HG02973 (cell line): ENCODE data around the gene OLFM2.
"Not testable (repeated sequence)": the region's sequence is repeated elsewhere in the genome, so short reads cannot be mapped to it uniquely, and the experiment has no call there.

ENCODE experiments used
- ATAC-seq: cut with Tn5 transposase; IDR thresholded peaks from one replicate; pipeline ENCODE4 v1.9.1; 2021; ENCODE audit warnings: moderate library complexity; ENCODE audit not compliant: unreplicated experiment

The OLFM2 gene

DNA sequence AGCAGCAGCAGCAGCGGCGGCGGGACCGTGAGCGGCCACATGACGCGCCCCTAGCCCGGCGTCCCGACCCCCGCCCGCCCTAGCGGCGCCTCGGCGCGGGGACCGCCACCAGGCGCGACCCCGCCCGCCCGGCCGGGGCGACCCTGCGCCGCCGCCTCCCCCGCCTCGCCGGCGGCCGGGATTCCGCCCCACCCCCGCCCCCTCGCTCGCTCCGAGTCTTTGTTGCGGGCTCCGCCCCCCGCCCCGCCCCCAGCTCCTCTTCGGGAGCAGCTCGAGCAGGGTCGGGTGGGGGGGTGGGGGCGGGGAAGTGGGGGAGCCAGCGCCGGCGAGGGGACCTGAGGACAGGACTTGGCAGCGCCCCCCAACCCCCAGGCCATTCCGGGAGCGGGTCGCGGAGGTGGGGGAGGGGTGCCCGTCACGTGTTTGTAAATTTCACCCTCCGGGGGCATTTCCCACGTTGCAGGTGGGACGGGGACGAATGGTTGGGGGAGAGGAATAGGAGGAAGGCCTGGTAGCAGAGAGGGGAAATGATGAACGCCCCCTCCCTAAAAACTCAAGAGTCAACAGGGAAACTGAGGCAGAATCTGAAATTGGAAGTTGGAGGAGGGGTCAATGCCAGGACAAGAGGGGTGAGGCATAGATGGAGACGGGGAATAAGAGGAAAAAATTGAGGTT lies at the start of gene OLFM2:
Gene OLFM2, minus strand, starts transcription at position 190 of the 675 bp plus-strand sequence. Its CDS starts 149 bp downstream, at position 41.
- ATAC-seq = no peak

DNA sequence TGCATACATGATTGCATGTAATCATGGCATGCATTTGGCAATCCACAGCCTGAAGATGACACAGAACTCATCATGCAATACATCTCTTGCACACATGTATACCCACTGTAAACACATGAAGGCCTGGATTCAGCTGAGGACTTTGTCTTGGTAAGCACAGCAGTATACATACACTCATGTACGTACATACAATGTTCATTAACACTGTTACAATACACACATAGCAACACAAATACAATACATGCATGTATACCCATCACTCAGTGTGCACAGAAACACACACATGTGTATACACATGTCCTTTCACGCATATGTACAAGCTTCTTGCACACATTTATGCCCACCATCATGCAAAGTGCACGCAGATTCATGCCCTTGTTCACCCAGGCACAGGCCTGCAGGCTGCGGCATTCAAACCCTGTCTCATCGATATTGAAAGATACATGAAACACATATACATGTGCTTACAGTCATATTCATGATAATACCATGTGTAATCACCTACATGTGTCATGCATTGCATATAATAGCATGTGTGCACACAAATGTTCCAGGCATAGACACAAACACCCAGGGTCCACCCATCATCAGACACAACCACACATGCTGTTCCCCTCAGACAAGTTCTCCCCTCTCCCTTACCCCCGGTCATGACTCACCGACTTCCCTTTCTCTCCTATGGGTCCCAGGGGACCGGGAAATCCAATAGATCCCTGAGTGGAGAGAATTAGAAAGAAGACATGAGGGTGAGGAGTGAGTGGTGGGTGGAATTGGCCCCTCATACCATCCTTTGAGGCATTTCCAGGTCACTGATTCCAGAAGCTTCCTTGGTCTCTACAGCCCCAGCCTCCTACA lies 45.3 kb upstream of the OLFM2 start:
- no peak for ATAC-seq

DNA sequence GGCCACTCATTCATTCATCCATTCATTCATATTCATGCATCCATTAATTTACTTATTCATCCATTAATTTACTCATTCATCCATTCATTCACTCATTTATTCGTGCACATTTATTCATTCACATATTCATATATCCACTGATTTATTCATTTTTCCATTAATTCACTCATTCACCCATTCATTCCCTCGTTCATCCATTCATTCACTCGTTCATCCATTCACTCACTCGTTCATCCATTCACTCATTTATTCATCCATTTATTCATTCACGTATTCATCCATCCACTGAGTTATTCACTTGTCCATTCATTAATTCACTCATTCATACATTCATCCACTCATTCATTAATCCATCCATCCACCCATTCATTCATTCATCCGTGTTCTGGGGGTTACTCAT lies 35.8 kb upstream of the OLFM2 start:
- ATAC-seq = no peak

- ATAC-seq = no peak
Measured at GRCh38 chr19:9971166-9971897, 35.0 kb upstream of the OLFM2 start.

- no peak for ATAC-seq
Measured at GRCh38 chr19:9970481-9970880, 34.2 kb upstream of the OLFM2 start.

- ATAC-seq = no peak
Measured at GRCh38 chr19:9969688-9969975, 33.3 kb upstream of the OLFM2 start.

GRCh38 chr19:9968820-9969687 lies 32.7 kb upstream of the OLFM2 start:
- no peak for ATAC-seq

DNA sequence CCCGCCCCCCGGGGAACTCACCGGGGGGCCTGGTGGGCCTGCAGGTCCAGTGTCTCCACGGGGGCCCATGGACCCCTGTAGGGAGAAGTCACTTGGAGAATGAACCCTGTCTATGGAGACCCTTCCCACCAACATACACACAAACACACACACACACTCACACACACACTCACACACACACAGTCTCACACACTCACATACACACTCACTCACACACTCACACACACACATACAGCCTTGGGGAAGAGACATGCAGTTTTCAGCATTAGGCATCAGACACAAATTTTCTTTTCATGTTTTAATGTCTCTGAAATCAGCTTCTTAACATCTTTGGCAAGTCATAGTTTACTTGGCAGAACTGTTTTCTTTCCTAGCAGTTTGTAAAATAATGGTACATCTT lies 31.0 kb upstream of the OLFM2 start:
- ATAC-seq = no peak

DNA sequence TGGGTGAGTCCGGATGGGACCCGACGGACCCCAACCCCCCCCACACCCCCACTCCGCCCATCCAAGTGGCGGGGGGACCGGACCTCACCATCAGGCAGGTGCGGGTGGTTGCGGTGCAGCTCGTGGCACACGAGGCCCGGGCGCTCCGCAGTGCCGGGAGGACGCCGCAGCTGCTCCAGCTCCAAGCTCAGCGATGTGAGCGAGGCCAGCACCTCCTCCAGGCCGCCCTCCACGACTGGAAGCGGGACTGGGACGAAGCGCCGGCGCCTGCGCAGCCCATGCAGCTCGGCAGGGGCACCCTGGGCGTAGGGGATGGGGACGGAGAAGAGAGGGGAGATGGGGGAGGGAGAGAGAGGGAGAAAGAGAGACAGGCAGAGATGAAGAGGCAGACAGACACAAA lies 30.1 kb upstream of the OLFM2 start:
- no peak for ATAC-seq

DNA sequence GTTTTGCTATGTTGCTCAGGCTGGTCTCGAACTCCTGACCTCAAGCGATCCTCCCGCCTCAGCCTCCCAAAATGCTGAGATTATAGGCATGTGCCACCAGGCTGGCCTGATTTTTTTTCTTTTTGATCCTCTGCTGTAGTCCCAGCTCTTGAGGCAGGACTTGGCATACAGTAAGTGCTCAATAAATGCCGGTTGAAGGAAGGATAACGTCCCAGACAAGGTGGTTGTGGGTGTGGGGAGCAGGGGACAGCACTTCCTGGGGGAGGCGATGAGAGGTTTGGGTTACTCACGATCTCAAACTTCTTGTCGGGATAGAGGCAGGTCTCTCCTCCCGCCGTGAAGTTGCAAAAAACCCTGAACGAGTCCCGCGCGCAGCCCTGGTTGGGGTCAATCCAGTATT lies 29.7 kb upstream of the OLFM2 start:
- ATAC-seq = no peak

GRCh38 chr19:9962623-9963290 lies 26.4 kb upstream of the OLFM2 start:
- ATAC-seq = no peak

GRCh38 chr19:9961103-9961502 lies 24.8 kb upstream of the OLFM2 start:
- no peak for ATAC-seq

GRCh38 chr19:9958379-9958821 lies 22.1 kb upstream of the OLFM2 start:
- ATAC-seq = no peak

- no peak for ATAC-seq
Measured at GRCh38 chr19:9956956-9957355, 20.6 kb upstream of the OLFM2 start.

- no peak for ATAC-seq
Measured at GRCh38 chr19:9953802-9954542, 17.7 kb upstream of the OLFM2 start.

DNA sequence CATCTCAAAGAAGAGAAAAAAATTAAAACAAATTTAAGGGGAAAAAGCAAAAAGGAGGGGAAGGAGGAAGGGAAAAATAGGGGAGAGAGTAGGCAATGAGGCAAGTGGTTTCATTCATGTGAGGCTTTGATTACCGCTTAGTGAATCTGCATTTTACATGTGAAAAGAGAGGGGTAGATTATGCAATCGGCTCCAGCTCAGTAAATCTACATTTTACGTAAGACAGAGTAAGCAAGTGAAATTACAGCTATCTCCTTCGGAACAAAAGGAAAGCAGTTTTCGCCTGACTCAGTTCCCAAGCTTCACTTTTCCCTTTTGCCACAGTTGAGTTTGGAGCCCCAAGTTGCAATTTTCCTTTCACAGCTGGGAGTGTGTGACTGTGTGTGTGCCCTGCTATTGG lies 16.0 kb upstream of the OLFM2 start:
- ATAC-seq = no peak

GRCh38 chr19:9947441-9947840 lies 11.1 kb upstream of the OLFM2 start:
- no peak for ATAC-seq

DNA sequence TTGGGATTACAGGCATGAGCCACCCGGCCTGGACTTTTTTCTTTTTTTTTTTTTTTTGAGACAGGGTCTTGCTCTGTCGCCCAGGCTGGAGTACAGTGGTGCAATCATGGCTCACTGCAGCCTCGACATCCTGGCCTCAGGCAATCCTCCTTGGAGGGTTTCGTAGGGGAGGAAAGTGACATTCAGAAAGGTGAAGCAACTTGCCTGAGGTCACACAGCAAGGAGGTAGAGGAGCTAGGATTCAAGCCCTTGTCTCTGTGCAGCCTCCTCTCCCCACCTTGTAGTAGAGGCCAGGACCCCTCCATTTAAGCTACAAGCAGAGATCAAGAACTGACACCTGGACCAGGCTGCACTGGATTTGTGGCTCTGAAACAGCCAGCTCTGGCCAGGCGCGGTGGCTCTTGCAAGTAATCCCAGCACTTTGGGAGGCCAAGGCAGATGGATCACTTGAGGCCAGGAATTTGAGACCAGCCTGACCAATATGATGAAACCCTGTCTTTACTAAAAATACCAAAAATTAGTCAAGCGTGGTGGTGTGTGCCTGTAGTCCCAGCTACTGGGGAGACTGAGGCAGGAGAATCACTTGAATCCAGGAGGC lies 10.3 kb upstream of the OLFM2 start:
- not testable (repeated sequence) for ATAC-seq

GRCh38 chr19:9945319-9945966 lies 9.1 kb upstream of the OLFM2 start:
- ATAC-seq = no peak
